ENCODE data around the gene FKBP7.
"Not testable (repeated sequence)": the region's sequence is repeated elsewhere in the genome, so short reads cannot be mapped to it uniquely, and the experiment has no call there.

Gene FKBP7

DNA sequence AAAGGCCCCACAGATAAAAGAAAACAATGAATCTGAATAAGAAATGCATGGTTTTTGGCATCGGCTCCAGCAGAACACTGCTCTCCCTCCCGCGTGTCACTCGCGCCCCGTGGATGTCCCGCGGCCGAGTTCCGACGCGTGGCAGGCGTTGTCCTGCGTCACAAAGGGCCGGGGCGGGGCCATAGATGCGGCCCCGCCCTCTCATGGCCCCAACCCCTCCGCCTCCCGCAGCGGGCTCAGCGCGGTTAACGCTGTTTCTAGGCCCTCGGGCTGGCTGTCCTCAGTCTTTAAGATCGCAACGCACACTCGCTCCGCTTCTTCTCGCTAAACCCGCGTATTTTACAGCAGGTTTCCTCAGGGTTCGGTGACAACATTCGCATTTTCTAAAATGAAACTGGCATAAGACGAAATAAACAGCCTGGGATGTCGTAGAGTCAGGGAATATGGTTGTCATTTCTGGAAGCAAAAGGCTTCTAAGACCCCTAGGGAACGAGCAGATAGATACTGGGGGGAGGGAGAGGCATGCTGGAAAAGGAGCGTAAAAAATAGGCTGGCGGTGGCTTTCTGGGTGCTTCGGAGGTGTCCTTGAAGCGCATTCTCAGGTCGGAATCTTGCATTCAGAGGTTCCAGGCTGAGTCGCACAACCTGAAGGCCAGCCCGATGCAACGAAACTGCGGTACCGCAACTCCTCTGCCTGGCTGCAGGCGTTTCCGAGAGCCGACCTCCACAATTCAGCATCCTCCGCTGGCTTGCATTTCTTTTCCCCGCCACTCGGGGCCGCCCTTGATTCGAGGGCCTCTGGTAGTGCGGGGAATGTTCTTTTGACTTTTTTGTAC is at the start of gene FKBP7:
Gene FKBP7, minus strand, starts transcription at position 162 of the 836 bp plus-strand sequence. Its CDS starts 101 bp downstream, at position 61.
- DNase-seq (ENCODE audit: low read depth in 2 of 2), result peak; percentile 70 to 76

DNA sequence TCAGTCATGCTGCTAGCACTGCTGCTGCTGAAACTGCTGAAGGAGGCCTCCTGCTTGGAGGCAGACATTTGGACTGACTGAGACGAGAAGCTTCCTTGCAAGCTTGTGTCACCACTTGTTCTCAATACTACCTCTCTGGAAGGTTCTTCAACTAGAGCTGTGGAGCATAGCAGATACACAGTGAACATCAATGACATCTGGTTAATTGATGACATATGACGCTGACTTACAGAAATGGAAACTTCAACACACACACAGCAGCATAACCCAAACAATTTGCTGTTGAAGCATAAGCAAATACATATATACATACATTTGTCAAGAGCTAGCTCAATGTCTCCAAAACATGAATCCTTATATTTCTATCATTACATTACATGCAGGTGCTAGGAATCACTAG is 49.2 kb upstream of the FKBP7 start:
- DNase-seq (ENCODE audit: low read depth in 2 of 2), result no peak

DNA sequence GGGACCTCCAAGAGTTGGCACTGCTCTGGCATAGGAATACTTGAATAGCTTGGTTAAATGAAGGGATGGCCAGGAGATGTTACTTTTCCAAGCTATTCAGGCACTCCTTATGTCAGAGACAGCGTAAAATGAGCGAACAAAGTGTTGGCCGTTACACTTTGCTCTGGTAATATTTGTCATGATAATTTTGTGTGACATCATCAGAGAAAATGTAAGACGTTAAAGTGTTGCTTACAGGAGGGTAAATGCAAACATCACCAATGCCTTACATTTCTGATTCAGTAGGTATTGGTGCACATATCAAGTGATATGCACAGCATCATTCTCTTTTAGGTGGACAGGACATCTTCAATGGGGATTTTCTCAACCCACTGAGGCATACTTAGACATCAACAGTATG is 47.9 kb upstream of the FKBP7 start:
- DNase-seq (ENCODE audit: low read depth in 2 of 2), result no peak

DNA sequence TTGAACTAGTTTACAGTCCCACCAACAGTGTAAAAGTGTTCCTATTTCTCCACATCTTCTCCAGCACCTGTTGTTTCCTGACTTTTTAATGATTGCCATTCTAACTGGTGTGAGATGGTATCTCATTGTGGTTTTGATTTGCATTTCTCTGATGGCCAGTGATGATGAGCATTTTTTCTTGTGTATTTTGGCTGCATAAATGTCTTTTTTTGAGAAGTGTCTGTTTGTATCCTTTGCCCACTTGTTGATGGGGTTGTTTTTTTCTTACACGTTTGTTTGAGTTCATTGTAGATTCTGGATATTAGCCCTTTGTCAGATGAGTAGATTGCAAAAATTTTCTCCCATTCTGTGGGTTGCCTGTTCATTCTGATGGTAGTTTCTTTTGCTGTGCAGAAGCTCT is 47.1 kb upstream of the FKBP7 start:
- DNase-seq (ENCODE audit: low read depth in 2 of 2), result not testable (repeated sequence)

- DNase-seq (ENCODE audit: low read depth in 2 of 2), result not testable (repeated sequence)
Observed at GRCh38 chr2:178525010-178525409, 46.6 kb upstream of the FKBP7 start.

- DNase-seq (ENCODE audit: low read depth in 2 of 2), result no peak
Observed at GRCh38 chr2:178523596-178524134, 45.3 kb upstream of the FKBP7 start.

- peak; percentile 66 to 74 for DNase-seq (ENCODE audit: low read depth in 2 of 2)
Observed at GRCh38 chr2:178522950-178523595, 44.7 kb upstream of the FKBP7 start.

DNA sequence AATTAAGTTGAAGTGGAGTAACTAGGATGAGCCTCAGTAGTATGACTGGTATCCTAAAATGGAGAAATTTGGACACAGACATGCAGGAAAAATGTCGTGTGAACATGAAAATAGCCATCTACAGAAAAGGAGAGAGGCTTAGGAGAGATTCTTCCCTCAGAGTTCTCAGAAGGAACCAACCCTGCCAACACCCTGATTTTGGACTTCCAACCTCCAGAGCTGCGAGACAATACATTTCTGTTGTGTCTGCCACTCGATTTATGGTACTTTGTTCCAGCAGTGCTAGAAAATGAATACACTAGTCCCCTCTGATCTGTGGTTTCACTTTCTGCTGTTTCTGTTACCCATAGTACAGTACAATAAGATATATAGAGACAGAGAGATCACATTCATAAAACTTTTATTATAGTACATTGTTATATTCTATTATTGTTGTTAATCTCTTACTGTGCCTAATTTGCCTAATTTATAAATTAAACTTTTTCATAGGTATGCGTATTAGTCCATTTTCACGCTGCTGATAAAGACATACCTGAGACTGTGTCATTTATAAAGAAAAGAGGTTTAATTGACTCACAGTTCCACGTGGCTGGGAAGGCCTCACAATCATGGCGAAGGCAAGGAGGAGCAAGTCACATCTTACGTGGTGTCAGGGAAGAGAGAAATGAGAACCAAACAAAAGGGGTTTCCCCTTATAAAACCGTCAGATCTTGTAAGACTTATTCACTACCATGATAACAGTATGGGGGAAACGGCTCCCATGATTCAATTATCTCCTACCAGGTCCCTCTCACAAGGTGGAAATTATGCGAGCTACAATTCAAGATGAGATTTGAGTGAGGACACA is 43.1 kb upstream of the FKBP7 start:
- no peak for DNase-seq (ENCODE audit: low read depth in 2 of 2)

DNA sequence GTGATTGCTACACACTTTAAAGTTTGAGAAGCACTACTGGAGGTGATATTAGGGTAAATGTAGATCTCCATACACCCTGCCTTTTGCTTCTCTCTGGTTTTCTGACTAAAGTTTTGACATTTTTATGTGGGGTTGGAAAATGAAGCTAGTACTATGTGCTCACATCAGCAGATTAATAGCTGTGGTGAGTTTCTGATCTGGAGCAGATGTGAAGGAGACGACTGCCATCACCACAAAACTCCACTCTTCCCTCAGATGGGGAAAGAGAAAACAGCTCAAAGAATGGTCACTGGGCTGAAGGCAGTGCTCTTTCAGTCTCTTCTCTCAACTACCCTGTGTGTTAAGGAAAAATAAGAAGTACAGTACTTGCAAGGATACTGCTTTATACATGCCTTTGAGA is 39.1 kb upstream of the FKBP7 start:
- DNase-seq (ENCODE audit: low read depth in 2 of 2), result no peak

- DNase-seq (ENCODE audit: low read depth in 2 of 2), result peak in 1 of 2 donors; percentile 40
Observed at GRCh38 chr2:178514664-178515063, 36.3 kb upstream of the FKBP7 start.

- no peak for DNase-seq (ENCODE audit: low read depth in 2 of 2)
Observed at GRCh38 chr2:178513876-178514275, 35.5 kb upstream of the FKBP7 start.

GRCh38 chr2:178512484-178512883 is 34.1 kb upstream of the FKBP7 start:
- DNase-seq (ENCODE audit: low read depth in 2 of 2), result no peak

DNA sequence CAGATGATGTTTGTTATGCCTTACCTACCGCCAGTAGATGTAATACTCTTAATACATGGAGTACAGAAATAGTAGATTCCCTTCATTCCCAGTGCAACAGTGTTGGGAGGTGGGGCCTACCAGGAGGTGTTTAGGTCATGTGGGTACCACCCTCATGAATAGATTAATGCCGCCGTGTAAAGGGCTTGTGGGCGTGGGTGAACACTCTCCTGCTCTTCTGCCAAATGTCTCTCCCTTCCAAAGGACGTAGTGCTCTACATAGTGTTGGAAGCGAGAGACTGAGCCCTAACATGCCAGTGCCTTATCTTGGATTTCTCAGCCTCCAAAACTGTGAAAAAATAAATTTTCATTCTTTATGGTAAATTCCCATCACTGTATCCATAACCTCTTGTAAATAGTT is 32.0 kb upstream of the FKBP7 start:
- no peak for DNase-seq (ENCODE audit: low read depth in 2 of 2)

DNA sequence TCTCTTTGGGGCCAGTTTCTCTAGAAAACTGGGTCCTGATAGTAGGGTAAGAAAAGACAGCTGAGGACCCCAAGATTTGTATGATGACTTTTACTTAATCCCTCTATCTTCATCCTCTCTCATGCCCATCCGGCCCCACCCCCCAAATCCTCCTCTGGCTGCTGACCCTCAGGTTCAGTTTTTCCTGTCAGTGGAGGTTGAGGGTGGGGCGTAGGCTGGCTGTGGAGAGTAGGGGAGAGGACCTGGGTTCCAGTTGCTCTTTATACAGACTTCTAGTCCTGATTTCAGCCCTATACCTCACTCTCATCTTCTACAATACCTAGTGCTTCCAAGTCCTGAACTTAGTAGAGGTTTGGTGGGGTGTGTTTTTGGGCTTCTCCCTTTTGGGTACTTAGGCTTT is 30.2 kb upstream of the FKBP7 start:
- DNase-seq (ENCODE audit: low read depth in 2 of 2), result no peak

DNA sequence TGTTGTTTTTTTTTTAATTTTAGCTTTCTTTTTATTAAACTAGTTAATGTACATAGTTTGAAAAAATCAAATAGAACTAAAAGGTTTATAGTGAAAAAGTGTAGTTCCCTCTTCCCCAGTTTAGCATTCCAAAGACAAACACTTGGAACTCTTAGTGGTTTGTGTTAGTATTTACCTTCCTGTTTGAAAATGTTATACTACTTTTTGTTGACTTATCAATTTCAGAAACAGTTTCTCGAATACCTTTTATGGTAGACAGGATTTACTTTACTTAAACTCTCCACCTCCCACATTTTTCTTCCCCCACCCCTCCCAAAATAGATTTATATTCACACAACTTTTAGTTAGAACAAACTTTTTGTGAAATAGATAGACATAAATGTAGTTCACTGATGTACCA is 28.5 kb upstream of the FKBP7 start:
- DNase-seq (ENCODE audit: low read depth in 2 of 2), result no peak

GRCh38 chr2:178506524-178506923 is 28.1 kb upstream of the FKBP7 start:
- no peak for DNase-seq (ENCODE audit: low read depth in 2 of 2)

DNA sequence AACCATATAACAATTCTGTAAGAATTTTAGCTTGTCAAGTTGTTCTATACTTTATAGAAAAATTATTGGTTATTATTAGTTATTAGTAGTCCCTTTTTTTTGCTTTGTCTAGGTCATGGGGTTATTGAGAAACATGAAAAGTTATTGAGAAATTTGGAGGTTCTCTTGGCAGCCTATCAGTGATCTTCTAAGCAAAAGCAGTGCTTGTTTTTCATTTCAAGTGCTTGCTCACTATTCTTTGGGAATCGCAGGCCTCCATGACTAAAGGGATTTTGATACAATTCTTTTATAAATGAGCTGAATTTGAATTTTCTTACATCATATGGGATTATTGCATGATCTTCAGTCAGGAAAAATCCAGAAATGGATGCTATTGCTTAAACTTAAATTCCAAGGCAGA is 27.7 kb upstream of the FKBP7 start:
- no peak for DNase-seq (ENCODE audit: low read depth in 2 of 2)

- DNase-seq (ENCODE audit: low read depth in 2 of 2), result no peak
Observed at GRCh38 chr2:178502751-178503150, 24.4 kb upstream of the FKBP7 start.

GRCh38 chr2:178499640-178500039 is 21.2 kb upstream of the FKBP7 start:
- DNase-seq (ENCODE audit: low read depth in 2 of 2), result no peak

- DNase-seq (ENCODE audit: low read depth in 2 of 2), result no peak
Observed at GRCh38 chr2:178498137-178498536, 19.7 kb upstream of the FKBP7 start.

- DNase-seq (ENCODE audit: low read depth in 2 of 2), result no peak
Observed at GRCh38 chr2:178496049-178496448, 17.6 kb upstream of the FKBP7 start.

DNA sequence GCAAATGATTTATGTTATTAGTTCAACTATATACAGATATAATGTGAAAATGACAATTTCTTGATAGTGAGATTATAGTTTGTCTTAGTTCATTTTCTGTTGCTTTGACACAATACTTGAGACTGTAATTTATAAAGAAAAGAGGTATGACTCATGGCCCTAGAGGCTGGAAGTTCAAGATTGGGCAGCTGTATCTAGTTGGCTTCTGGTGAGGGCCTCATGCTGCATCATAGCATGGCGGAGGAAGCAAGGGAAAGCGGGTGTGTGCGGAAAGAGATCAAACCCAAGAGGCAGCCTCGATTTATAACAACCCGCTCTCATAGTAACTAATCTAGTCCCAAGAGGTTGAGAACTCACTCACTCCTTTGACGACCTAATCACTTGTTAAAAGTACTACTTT is 13.2 kb upstream of the FKBP7 start:
- no peak for DNase-seq (ENCODE audit: low read depth in 2 of 2)

All from stimulated activated CD4-positive, alpha-beta T cell treated with anti-CD3 and anti-CD28 coated beads, Interleukin-4, amount 100 ng/mL, for 48 hours (primary cell).